ENCODE data around the gene LMBR1. TPM values are rescaled to one million over a fixed set of nuclear protein-coding genes. Genes with fewer than 3 reads are reported as not detected.

Gene LMBR1
- total RNA-seq, 1 experiment from 2014 or later = 82.6 TPM

DNA sequence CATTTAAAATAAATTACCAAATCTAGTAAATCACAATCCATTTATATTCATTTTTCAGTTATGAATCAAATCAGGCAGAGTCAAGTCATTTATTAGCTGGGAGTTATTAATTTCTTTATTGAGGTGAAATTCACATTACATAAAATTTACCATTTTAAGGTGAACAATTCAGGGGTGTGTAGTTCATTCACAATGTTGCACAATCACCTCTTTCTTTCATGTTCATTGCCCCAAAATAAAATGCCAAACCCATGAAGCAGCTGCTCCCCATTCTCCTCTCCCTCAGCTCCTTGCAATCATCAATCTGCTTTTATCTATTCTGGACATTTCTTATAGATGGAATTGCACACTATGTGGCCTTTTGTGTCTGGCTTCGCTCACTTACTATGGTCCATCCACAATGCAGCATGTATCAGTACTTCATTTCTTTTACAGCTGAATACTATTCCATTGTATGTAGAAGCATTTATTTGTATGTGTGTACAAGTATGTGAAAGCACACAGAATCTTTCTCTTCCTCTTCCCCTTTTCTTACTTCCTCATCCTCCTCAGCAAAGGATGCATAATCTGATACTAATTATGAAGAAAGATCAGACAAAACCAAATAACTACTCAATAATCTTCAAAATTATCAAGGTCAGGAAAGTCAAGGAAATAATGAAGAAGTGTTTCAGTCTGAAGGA, 60.6 kb downstream of the LMBR1 start:
- H3K4me3 ChIP-seq (ENCODE audit: low read depth in 2 of 2, low read length in 2 of 2) = no peak overlapping the region
- peaks cover 4% of the 10 kb centered on the region for H3K36me3 ChIP-seq (ENCODE audit: control insufficient read depth, insufficient read depth, low read length)
- no peaks in the 10 kb centered on the region for H3K4me1 ChIP-seq (ENCODE audit: control insufficient read depth, insufficient read depth, low read length)
- BruUV-seq (replicated peaks) = no TSS peak
- DNase-seq (ENCODE audit: low read depth, low spot score) (no peak), ATAC-seq (no peak)
- no peaks in the 10 kb centered on the region for H3K27me3 ChIP-seq (ENCODE audit: control insufficient read depth, insufficient read depth, low read length)
- intact Hi-C loops (cut with micrococcal nuclease; ENCODE audit: unreplicated experiment) = no loop called here
- no peak overlapping the region for H3K27ac ChIP-seq (ENCODE audit: low read length)
- in situ Hi-C loops (cut with HindIII; ENCODE audit: low pct_unique_long_range_greater_than_20kb, low sequenced_read_pairs) = no loop called here
- TF ChIP-seq, protein P1, sequence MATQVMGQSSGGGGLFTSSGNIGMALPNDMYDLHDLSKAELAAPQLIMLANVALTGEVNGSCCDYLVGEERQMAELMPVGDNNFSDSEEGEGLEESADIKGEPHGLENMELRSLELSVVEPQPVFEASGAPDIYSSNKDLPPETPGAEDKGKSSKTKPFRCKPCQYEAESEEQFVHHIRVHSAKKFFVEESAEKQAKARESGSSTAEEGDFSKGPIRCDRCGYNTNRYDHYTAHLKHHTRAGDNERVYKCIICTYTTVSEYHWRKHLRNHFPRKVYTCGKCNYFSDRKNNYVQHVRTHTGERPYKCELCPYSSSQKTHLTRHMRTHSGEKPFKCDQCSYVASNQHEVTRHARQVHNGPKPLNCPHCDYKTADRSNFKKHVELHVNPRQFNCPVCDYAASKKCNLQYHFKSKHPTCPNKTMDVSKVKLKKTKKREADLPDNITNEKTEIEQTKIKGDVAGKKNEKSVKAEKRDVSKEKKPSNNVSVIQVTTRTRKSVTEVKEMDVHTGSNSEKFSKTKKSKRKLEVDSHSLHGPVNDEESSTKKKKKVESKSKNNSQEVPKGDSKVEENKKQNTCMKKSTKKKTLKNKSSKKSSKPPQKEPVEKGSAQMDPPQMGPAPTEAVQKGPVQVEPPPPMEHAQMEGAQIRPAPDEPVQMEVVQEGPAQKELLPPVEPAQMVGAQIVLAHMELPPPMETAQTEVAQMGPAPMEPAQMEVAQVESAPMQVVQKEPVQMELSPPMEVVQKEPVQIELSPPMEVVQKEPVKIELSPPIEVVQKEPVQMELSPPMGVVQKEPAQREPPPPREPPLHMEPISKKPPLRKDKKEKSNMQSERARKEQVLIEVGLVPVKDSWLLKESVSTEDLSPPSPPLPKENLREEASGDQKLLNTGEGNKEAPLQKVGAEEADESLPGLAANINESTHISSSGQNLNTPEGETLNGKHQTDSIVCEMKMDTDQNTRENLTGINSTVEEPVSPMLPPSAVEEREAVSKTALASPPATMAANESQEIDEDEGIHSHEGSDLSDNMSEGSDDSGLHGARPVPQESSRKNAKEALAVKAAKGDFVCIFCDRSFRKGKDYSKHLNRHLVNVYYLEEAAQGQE (IDR thresholded peaks at IDR 0.05; ENCODE audit: insufficient read depth in 1 of 2, low read depth in 2 of 2, low read length in 1 of 2) = no peak
- TF ChIP-seq, protein P2, sequence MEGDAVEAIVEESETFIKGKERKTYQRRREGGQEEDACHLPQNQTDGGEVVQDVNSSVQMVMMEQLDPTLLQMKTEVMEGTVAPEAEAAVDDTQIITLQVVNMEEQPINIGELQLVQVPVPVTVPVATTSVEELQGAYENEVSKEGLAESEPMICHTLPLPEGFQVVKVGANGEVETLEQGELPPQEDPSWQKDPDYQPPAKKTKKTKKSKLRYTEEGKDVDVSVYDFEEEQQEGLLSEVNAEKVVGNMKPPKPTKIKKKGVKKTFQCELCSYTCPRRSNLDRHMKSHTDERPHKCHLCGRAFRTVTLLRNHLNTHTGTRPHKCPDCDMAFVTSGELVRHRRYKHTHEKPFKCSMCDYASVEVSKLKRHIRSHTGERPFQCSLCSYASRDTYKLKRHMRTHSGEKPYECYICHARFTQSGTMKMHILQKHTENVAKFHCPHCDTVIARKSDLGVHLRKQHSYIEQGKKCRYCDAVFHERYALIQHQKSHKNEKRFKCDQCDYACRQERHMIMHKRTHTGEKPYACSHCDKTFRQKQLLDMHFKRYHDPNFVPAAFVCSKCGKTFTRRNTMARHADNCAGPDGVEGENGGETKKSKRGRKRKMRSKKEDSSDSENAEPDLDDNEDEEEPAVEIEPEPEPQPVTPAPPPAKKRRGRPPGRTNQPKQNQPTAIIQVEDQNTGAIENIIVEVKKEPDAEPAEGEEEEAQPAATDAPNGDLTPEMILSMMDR (IDR thresholded peaks at IDR 0.05) = no peak
- TF ChIP-seq POLR2AphosphoS5 (IDR thresholded peaks at IDR 0.05; ENCODE audit: low read depth, low read length) (no peak), TCF7L2 (IDR thresholded peaks at IDR 0.05; ENCODE audit: low read depth, low read length) (no peak), SIN3A (IDR thresholded peaks at IDR 0.05; ENCODE audit: borderline replicate concordance, insufficient read depth, low read depth, low read length) (no peak)
- H3K9me3 ChIP-seq (ENCODE audit: control insufficient read depth, insufficient read depth, low read depth, low read length) = no peaks in the 10 kb centered on the region
- POLR2A ChIA-PET = interaction anchor here (0.6 kb wide), 1 partner anchor 198 kb away, joined by 3 read pairs; no protein-coding TSS in a partner anchor
- CTCF ChIA-PET = no interaction called here

DNA sequence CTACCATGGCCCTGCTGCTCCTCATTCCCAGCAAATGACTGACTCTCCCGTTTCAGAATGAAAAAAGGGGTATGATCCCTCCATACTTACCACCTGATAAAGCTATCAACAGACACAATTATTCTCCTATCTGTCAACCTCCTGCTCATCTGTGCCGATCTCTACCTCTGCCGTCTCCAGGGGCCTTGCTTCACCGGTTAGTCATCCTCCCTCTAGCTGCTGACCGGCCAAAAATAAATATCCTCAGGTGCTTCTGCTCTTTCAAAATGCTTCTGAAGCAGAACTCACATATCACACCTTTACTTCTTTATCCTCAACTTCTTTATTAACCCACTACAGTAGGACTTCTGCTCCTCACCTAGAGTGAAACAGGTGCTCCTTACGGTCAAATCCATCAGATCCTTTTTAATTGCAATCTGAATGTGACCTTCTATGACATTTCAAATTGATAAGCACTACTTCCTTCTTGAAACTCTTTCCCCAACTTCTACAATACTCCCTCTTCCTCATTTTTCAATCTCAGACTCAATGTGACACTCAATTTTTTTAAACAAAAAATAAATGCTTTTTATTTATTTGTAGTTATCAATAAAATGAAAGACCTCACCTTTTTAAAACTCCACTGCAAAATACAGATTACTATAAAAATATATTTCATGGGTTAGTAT, 63.2 kb downstream of the LMBR1 start:
- no peaks in the 10 kb centered on the region for H3K4me1 ChIP-seq (ENCODE audit: control insufficient read depth, insufficient read depth, low read length)
- no peak overlapping the region for H3K4me3 ChIP-seq (ENCODE audit: low read depth in 2 of 2, low read length in 2 of 2)
- H3K9me3 ChIP-seq (ENCODE audit: control insufficient read depth, insufficient read depth, low read depth, low read length) = no peaks in the 10 kb centered on the region
- TF ChIP-seq, protein P2 (IDR thresholded peaks at IDR 0.05) = no peak
- TF ChIP-seq TCF7L2 (IDR thresholded peaks at IDR 0.05; ENCODE audit: low read depth, low read length) (no peak), SIN3A (IDR thresholded peaks at IDR 0.05; ENCODE audit: borderline replicate concordance, insufficient read depth, low read depth, low read length) (no peak), POLR2AphosphoS5 (IDR thresholded peaks at IDR 0.05; ENCODE audit: low read depth, low read length) (no peak)
- TF ChIP-seq, protein P1 (IDR thresholded peaks at IDR 0.05; ENCODE audit: insufficient read depth in 1 of 2, low read depth in 2 of 2, low read length in 1 of 2) = no peak
- H3K27me3 ChIP-seq (ENCODE audit: control insufficient read depth, insufficient read depth, low read length) = no peaks in the 10 kb centered on the region
- peaks cover 4% of the 10 kb centered on the region for H3K36me3 ChIP-seq (ENCODE audit: control insufficient read depth, insufficient read depth, low read length)
- intact Hi-C loops (cut with micrococcal nuclease; ENCODE audit: unreplicated experiment) = loop anchor here (5.0 kb wide), 1 partner anchor 1033 kb away; no protein-coding TSS in a partner anchor
- BruUV-seq (replicated peaks) = no TSS peak
- ATAC-seq (no peak), DNase-seq (ENCODE audit: low read depth, low spot score) (no peak)
- in situ Hi-C loops (cut with HindIII; ENCODE audit: low pct_unique_long_range_greater_than_20kb, low sequenced_read_pairs) = no loop called here
- H3K27ac ChIP-seq (ENCODE audit: low read length) = no peak overlapping the region
- POLR2A ChIA-PET = no interaction called here
- CTCF ChIA-PET = no interaction called here
